Spinal cord (tissue), 10 donors: Measurements from ENCODE around the gene ADD3. TPM values are rescaled to one million over a fixed set of nuclear protein-coding genes. Genes with fewer than 3 reads are reported as not detected.
A peak's percentile ranks its signal among the peaks of the same experiment; 100 is the strongest.

Experiments used
- DNase-seq, 6 donors: peaks; one replicate each; pipeline versions ENCODE4 v3.0.0 to v3.0.0-alpha.2; 2013 to 2015; ENCODE audit warnings: low spot score in 6 of 6, low read depth in 4 of 6
- H3K27ac ChIP-seq: one replicate; pipeline ENCODE4 v1.5.1; 2013; ENCODE audit warnings: low read depth, low read length, control low read depth
- H3K27me3 ChIP-seq: one replicate; pipeline ENCODE4 v1.6.1; 2013; ENCODE audit warnings: low read length; ENCODE audit not compliant: control insufficient read depth, insufficient read depth
- H3K36me3 ChIP-seq: one replicate; pipeline ENCODE4 v1.6.1; 2013; ENCODE audit warnings: low read length; ENCODE audit not compliant: control insufficient read depth, insufficient read depth
- H3K4me1 ChIP-seq: one replicate; pipeline ENCODE4 v1.6.1; 2013; ENCODE audit warnings: low read length; ENCODE audit not compliant: control insufficient read depth, insufficient read depth
- H3K4me3 ChIP-seq: one replicate; pipeline ENCODE4 v1.5.1; 2013; ENCODE audit warnings: low read depth, low read length, control low read depth
- H3K9me3 ChIP-seq: one replicate; pipeline ENCODE4 v1.6.1; 2013; ENCODE audit warnings: low read length; ENCODE audit not compliant: control insufficient read depth, insufficient read depth
- WGBS: methylation state at CpG from one replicate; pipeline ENCODE4 v1.1.5; 2013; ENCODE audit warnings: missing lambda C conversion rate; ENCODE audit not compliant: insufficient coverage; 5-methylcytosine and 5-hydroxymethylcytosine counted together
- polyA plus RNA-seq, 2 donors: library from polyadenylated mRNA; unstranded; fragments of 120-200 nt; gene quantifications; one replicate each; pipeline ENCODE4 v1.2.1, GENCODE V29; 2013; ENCODE audit not compliant: insufficient read length in 2 of 2
- total RNA-seq, 2 donors: library from RNA; depleted of rRNA in 1 of 2; stranded (reverse); fragments of 120-200 nt in 1 of 2; fragments of >200 nt in 1 of 2; gene quantifications; one replicate each; pipeline versions ENCODE4 v1.2.3 to v1.2.4, GENCODE V29; 2013 to 2014
- donor health status: healthy.

ADD3 gene
- total and polyA plus RNA-seq, 4 donors = 193 to 557 (median 324) TPM

DNA sequence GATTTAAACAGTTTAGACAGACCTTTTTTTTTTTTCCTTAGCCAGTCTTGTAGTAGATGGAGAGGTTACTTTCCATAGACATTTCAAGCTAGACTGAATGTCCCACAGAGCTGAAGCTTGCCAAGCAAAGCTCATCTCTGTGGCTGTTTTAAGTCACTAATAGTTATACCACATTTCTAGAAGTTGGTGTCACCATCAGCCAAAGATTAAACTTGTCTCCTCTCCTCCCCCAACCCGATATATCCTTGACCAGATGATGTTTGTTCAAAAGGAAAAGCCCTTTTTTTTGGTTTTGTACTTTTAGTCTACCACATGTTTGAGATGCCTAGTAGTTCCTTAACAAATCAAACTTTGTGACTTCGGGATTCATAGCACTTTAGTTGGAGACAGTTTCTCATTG is 66.1 kb downstream of the ADD3 start:
- H3K4me1 ChIP-seq = peaks cover under 1% of the 10 kb centered on the region

GRCh38 chr10:110074298-110074697 is 66.5 kb downstream of the ADD3 start:
- Histone ChIP-seq H3K9me3 (no peaks in the 10 kb centered on the region), H3K4me1 (no peaks in the 10 kb centered on the region), H3K4me3 (no peak overlapping the region), H3K27ac (peak overlapping the region; percentile 83), H3K36me3 (no peaks in the 10 kb centered on the region), H3K27me3 (no peaks in the 10 kb centered on the region)
- WGBS = no CpG with 5 or more reads among the region's 3 CpGs
- no peak for DNase-seq

More for the DNA sequence above, 66.1 kb downstream of the ADD3 start:
- no CpG with 5 or more reads among the region's 2 CpGs for WGBS
- H3K36me3 ChIP-seq = no peaks in the 10 kb centered on the region
- H3K4me3 ChIP-seq = no peak overlapping the region
- DNase-seq = no peak
- H3K27ac ChIP-seq = peak overlapping the region; percentile 83
- H3K27me3 ChIP-seq = no peaks in the 10 kb centered on the region
- no peaks in the 10 kb centered on the region for H3K9me3 ChIP-seq

GRCh38 chr10:110074758-110075671 is 67.2 kb downstream of the ADD3 start:
- Histone ChIP-seq H3K9me3 (no peaks in the 10 kb centered on the region), H3K4me3 (no peak overlapping the region), H3K4me1 (no peaks in the 10 kb centered on the region), H3K36me3 (no peaks in the 10 kb centered on the region), H3K27ac (peak overlapping the region; percentile 83), H3K27me3 (no peaks in the 10 kb centered on the region)
- peak in 1 of 6 donors; percentile 46 for DNase-seq
- no CpG with 5 or more reads among the region's 2 CpGs for WGBS

DNA sequence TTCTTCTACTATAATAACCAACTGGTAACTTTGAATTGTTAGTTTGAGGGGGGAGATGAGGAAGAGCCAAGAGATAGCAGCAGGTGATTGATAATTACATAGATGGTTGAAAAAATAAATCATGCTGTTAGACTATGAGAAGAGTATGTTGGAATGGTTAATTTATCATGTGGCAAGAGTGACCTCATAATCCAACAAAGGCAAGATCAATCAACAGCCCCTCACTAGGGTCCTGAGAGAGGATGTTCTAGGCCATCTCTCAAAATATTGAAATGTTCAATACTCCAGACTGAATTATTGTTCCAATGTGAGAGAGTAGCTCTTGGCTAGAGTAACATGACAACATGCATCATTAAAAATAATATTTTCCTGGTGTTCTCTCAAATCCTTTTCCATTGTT is 67.9 kb downstream of the ADD3 start:
- no peak for DNase-seq
- no peaks in the 10 kb centered on the region for H3K27me3 ChIP-seq

GRCh38 chr10:110076559-110077318 is 69.0 kb downstream of the ADD3 start:
- no peaks in the 10 kb centered on the region for H3K27me3 ChIP-seq
- H3K4me3 ChIP-seq = no peak overlapping the region
- H3K27ac ChIP-seq = peak overlapping the region; percentile 83
- H3K4me1 ChIP-seq = no peaks in the 10 kb centered on the region
- peak in 1 of 6 donors; percentile 37 for DNase-seq
- H3K9me3 ChIP-seq = no peaks in the 10 kb centered on the region
- H3K36me3 ChIP-seq = no peaks in the 10 kb centered on the region

More for the DNA sequence above, 67.9 kb downstream of the ADD3 start:
- no peaks in the 10 kb centered on the region for H3K36me3 ChIP-seq
- H3K27ac ChIP-seq = peak overlapping the region; percentile 83
- H3K9me3 ChIP-seq = no peaks in the 10 kb centered on the region
- no peak overlapping the region for H3K4me3 ChIP-seq
- no peaks in the 10 kb centered on the region for H3K4me1 ChIP-seq

- DNase-seq = peak in 2 of 6 donors; percentile 30 to 60
- Histone ChIP-seq H3K27ac (peak overlapping the region; percentile 83), H3K9me3 (no peaks in the 10 kb centered on the region), H3K27me3 (no peaks in the 10 kb centered on the region), H3K4me3 (no peak overlapping the region), H3K36me3 (no peaks in the 10 kb centered on the region), H3K4me1 (no peaks in the 10 kb centered on the region)
- 12% methylated on average over 3 of the region's 5 CpGs for WGBS
Measured at GRCh38 chr10:110077436-110078130, 69.8 kb downstream of the ADD3 start.

- Histone ChIP-seq H3K9me3 (no peaks in the 10 kb centered on the region), H3K27ac (peak overlapping the region; percentile 83), H3K4me1 (no peaks in the 10 kb centered on the region), H3K4me3 (no peak overlapping the region), H3K36me3 (no peaks in the 10 kb centered on the region), H3K27me3 (no peaks in the 10 kb centered on the region)
- DNase-seq = no peak
- no CpG with 5 or more reads among the region's 3 CpGs for WGBS
Measured at GRCh38 chr10:110078317-110078716, 70.5 kb downstream of the ADD3 start.

- Histone ChIP-seq H3K4me3 (no peak overlapping the region), H3K27ac (peak overlapping the region; percentile 58), H3K4me1 (no peaks in the 10 kb centered on the region), H3K27me3 (no peaks in the 10 kb centered on the region), H3K9me3 (no peaks in the 10 kb centered on the region), H3K36me3 (no peaks in the 10 kb centered on the region)
- 71% methylated on average over 2 of the region's 3 CpGs for WGBS
- DNase-seq = peak in 1 of 6 donors; percentile 61
Measured at GRCh38 chr10:110081911-110082310, 74.1 kb downstream of the ADD3 start.

GRCh38 chr10:110083884-110084283 is 76.1 kb downstream of the ADD3 start:
- Histone ChIP-seq H3K36me3 (no peaks in the 10 kb centered on the region), H3K27me3 (no peaks in the 10 kb centered on the region), H3K4me3 (no peak overlapping the region), H3K27ac (peak overlapping the region; percentile 65), H3K9me3 (no peaks in the 10 kb centered on the region), H3K4me1 (no peaks in the 10 kb centered on the region)
- no peak for DNase-seq
